Parathyroid adenoma (tissue), 2 donors: ENCODE results near the gene MAP3K1.

Source experiments
- H2AFZ ChIP-seq: fragments of 300-600 bp; sonication (generic); one replicate; pipeline ENCODE4 v1.7.0; 2017; ENCODE audit warnings: antibody characterized with exemption, mild to moderate bottlenecking
- H3K27ac ChIP-seq: fragments of 300-600 bp; sonication (generic); one replicate; pipeline ENCODE4 v1.7.0; 2017
- H3K27me3 ChIP-seq: fragments of 300-600 bp; sonication (generic); one replicate; pipeline ENCODE4 v1.7.0; 2017; ENCODE audit warnings: low read length; ENCODE audit not compliant: control insufficient read depth, insufficient read depth
- H3K36me3 ChIP-seq: fragments of 300-600 bp; sonication (generic); one replicate; pipeline ENCODE4 v1.7.0; 2017; ENCODE audit warnings: low read length; ENCODE audit not compliant: control insufficient read depth, insufficient read depth
- H3K4me1 ChIP-seq: fragments of 300-600 bp; sonication (generic); one replicate; pipeline ENCODE4 v1.7.0; 2017; ENCODE audit warnings: control low read depth
- H3K4me2 ChIP-seq: fragments of 300-600 bp; sonication (generic); one replicate; pipeline ENCODE4 v1.7.0; 2017; ENCODE audit warnings: low read length
- H3K4me3 ChIP-seq: fragments of 300-600 bp; sonication (generic); one replicate; pipeline ENCODE4 v1.7.0; 2017; ENCODE audit warnings: low read depth, low read length
- H3K79me2 ChIP-seq: fragments of 300-600 bp; sonication (generic); one replicate; pipeline ENCODE4 v1.7.0; 2017; ENCODE audit warnings: control low read depth
- H3K9ac ChIP-seq: fragments of 300-600 bp; sonication (generic); one replicate; pipeline ENCODE4 v1.7.0; 2017; ENCODE audit warnings: mild to moderate bottlenecking
- H3K9me3 ChIP-seq: fragments of 300-600 bp; sonication (generic); one replicate; pipeline ENCODE4 v1.7.0; 2017; ENCODE audit warnings: low read length; ENCODE audit not compliant: control insufficient read depth
- TF ChIP-seq, protein P1 (sequence below): fragments of 300-600 bp; sonication (generic); IDR thresholded peaks from one replicate; pipeline ENCODE4 v1.7.0; 2017; ENCODE audit warnings: antibody characterized with exemption, mild to moderate bottlenecking
- donor health status: primary hyperparathyroidism.

The MAP3K1 gene

DNA sequence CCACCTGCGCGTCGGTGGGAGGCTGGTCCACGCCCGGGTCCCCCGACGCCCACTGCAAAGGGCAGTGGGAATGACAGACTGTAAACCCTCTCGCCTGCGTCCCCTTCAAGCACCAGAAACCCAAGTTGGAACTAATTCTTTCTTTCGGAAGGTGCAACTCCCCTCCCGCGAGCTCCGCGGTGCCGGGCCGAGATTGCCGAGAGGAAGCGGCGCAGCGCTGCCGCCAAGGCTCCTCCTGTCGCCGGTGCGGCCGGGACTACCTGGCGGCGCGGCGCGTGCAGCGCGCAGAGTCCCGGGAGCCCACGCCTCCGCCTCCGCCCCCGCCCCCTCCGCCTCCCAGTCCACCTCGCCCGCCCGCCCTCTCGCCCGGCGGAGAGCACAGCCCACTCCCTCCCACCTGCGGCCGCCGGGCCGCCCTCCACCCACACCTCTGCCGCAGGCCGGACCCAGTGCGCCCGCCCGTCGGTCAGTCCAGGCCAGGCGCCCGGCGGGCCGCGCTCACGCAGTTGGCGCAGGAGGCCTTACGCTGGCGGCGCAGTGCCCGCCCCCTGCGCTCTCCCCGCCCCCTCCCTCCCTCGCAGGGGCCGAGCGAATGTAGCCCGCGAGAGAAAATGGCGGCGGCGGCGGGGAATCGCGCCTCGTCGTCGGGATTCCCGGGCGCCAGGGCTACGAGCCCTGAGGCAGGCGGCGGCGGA lies at the start of gene MAP3K1:
TSS of gene MAP3K1 (plus strand) at position 587 of the 695 bp plus-strand sequence. CDS start at position 612, 25 bp downstream.
- no peaks in the 10 kb centered on the region for H3K27me3 ChIP-seq
- peak within 1 kb of the TSS; percentile 85 for H2AFZ ChIP-seq
- no peaks in the 10 kb centered on the region for H3K9me3 ChIP-seq
- H3K4me3 ChIP-seq = peak within 1 kb of the TSS; percentile 91
- peak within 1 kb of the TSS; percentile 91 for H3K27ac ChIP-seq
- H3K36me3 ChIP-seq = no peaks in the 10 kb centered on the region
- peak within 1 kb of the TSS; percentile 28 for H3K9ac ChIP-seq
- H3K4me2 ChIP-seq = peak within 1 kb of the TSS; percentile 96
- peaks cover 10% of the 10 kb centered on the region for H3K79me2 ChIP-seq
- peaks cover 9% of the 10 kb centered on the region for H3K4me1 ChIP-seq
- TF ChIP-seq, protein P1, sequence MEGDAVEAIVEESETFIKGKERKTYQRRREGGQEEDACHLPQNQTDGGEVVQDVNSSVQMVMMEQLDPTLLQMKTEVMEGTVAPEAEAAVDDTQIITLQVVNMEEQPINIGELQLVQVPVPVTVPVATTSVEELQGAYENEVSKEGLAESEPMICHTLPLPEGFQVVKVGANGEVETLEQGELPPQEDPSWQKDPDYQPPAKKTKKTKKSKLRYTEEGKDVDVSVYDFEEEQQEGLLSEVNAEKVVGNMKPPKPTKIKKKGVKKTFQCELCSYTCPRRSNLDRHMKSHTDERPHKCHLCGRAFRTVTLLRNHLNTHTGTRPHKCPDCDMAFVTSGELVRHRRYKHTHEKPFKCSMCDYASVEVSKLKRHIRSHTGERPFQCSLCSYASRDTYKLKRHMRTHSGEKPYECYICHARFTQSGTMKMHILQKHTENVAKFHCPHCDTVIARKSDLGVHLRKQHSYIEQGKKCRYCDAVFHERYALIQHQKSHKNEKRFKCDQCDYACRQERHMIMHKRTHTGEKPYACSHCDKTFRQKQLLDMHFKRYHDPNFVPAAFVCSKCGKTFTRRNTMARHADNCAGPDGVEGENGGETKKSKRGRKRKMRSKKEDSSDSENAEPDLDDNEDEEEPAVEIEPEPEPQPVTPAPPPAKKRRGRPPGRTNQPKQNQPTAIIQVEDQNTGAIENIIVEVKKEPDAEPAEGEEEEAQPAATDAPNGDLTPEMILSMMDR = peak; percentile 29

DNA sequence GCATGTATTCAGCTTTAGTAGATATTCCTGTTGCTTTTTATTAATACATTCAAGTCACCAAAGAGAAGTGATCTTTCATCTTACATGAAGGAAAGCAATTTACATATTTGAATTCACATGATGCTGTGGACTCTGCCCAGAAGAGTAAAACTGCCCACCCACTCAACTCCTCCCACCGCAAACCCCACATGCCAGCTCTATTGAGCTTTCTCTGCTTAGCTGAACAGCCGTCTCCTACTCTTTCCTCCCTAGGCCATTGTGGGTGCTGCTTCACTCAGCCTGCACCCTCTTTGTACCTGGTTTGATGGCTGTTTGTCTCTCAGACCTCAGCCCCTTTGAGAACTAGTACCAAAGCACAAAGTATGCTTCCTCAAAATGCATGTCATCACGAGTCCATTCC lies 48.4 kb upstream of the MAP3K1 start:
- TF ChIP-seq, protein P1 = no peak
- Histone ChIP-seq H3K27me3 (no peaks in the 10 kb centered on the region), H2AFZ (no peak overlapping the region), H3K79me2 (no peaks in the 10 kb centered on the region), H3K4me2 (no peak overlapping the region), H3K27ac (no peak overlapping the region), H3K9me3 (no peaks in the 10 kb centered on the region), H3K4me3 (no peak overlapping the region), H3K36me3 (no peaks in the 10 kb centered on the region), H3K4me1 (peaks cover 17% of the 10 kb centered on the region), H3K9ac (no peak overlapping the region)

DNA sequence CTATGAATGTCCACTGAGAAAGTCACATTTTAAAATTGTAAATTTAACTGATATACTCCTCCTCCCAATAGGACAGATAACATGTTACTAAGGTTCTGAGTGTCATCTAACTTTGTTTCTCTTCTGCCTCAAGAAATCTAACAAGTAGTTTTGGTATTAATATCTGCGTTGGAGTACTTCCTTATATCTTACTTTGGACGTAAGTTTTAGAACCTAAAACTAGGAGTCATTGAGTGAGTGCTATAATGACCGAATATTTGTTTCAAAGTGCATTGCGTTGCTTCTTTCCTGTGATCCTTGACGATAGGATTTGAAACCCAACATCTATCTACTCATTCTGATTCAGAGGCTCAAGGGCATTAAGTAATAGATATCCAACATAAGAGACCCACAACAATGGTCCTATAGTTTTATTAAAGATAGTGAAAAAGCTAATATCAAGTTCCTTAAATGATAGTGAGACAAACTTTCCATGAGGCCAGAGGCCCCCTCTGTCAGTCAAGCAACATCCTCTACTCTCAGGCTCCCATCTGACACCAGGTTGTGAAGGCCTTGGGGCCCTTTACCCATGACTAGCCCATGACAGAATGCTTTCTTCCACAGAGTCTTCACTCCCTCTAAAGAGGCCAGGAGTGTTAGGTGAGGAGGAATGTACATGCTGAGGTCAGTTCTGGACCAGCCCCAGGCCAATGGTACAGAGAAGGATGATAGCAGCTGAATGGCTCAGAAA lies 45.3 kb upstream of the MAP3K1 start:
- no peak overlapping the region for H3K9ac ChIP-seq

DNA sequence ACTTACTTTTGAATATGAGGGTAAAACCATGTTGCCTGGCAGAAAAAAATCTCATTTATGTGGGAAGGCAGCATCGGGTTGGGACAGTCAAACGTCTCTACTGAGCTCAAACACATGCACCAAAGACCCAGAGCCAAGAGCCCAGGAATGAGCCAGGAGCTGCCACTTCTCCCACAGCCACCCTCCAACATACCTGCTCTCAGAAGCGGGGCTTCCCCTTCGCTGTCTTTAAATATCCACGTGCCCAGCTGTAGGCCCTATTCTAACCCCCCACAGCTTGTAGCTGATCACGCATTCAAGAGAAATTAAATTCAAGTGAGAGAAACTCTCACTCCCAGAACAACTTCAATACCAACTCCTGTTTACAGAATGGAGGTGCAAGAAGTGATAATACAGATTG lies 42.6 kb upstream of the MAP3K1 start:
- Histone ChIP-seq H3K4me1 (no peaks in the 10 kb centered on the region), H3K4me3 (no peak overlapping the region)

More for the DNA sequence above, 45.3 kb upstream of the MAP3K1 start:
- no peaks in the 10 kb centered on the region for H3K9me3 ChIP-seq
- no peaks in the 10 kb centered on the region for H3K4me1 ChIP-seq
- H3K4me2 ChIP-seq = no peak overlapping the region
- no peak overlapping the region for H3K27ac ChIP-seq
- H3K36me3 ChIP-seq = no peaks in the 10 kb centered on the region
- TF ChIP-seq, protein P1 = no peak
- no peak overlapping the region for H3K4me3 ChIP-seq
- H3K27me3 ChIP-seq = no peaks in the 10 kb centered on the region
- H2AFZ ChIP-seq = no peak overlapping the region
- no peaks in the 10 kb centered on the region for H3K79me2 ChIP-seq

More for the DNA sequence above, 42.6 kb upstream of the MAP3K1 start:
- no peaks in the 10 kb centered on the region for H3K36me3 ChIP-seq
- TF ChIP-seq, protein P1 = no peak
- no peak overlapping the region for H3K9ac ChIP-seq
- H3K27me3 ChIP-seq = no peaks in the 10 kb centered on the region
- H2AFZ ChIP-seq = no peak overlapping the region
- no peak overlapping the region for H3K27ac ChIP-seq
- H3K9me3 ChIP-seq = no peaks in the 10 kb centered on the region
- H3K4me2 ChIP-seq = no peak overlapping the region
- no peaks in the 10 kb centered on the region for H3K79me2 ChIP-seq
